ENCODE results near the gene ATMIN.

The ATMIN gene

DNA sequence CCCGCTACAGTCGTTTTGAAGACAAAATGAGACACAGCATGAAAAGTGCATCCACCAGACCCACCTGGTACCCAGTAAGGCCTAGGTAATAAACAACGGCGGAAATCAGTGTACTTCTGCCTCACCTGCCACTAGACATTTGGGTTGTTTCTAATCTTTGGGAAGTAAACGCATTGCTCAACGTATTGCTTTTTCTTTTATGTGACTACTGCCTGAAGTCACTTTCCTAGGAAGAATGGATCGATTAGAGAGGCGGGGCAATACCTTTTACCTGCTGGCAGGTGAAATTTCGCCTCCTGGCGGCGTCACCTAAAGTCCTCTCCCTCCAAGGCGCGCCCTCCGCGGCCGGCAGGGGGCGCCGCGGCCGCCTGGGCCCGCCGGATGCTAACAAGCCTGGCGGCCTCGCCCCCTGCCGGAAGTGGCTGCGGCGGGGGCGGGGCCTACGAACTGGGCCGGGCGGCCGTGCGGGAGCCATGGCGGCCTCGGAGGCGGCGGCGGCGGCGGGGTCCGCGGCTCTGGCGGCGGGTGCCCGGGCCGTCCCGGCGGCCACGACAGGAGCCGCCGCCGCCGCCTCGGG, at the start of gene ATMIN:
Gene ATMIN, plus strand, starts transcription at position 445 of the 577 bp plus-strand sequence. Its CDS starts 29 bp downstream, at position 474.
- DNase-seq, result peak; percentile 22

DNA sequence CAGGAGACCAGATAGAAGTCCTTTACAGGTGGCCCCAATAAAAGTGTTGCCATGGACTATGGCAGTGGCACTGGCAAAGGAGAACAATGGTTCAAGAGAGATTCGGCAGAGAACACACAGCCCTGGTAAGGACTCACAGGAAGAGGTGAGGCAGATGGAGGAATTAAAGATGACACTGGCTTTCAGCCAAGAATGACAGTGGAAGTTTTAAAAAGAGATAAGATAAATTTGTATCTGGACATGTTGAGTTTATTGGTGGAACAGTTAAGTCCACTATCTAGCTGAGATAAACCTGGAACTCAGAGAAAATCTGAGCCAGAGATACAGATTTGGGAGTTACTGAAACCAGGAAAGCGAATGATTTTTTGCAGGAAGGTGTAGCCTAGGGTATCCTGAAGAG, 49.1 kb upstream of the ATMIN start:
- no peak for DNase-seq

DNA sequence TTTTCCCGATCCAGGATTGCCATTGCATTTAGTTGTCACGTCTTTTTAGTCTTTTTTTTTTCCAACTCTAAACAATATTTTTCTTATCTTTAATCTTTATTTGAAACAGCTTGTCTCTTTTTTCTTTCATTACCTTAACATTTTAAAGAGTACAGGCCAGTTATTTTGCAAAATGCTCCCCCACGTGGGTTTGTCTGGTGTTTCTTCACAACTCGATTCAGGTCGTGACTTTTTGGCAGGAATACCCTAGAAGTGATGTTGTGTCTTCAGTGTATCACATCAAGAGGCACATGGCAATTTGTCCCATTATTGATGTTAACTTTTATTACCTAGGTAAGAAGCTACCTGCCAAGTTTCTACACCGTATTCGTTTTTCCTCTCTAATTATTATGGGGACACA, 46.9 kb upstream of the ATMIN start:
- DNase-seq, result no peak

GRCh38 chr16:80989801-80990200, 45.8 kb upstream of the ATMIN start:
- no peak for DNase-seq

DNA sequence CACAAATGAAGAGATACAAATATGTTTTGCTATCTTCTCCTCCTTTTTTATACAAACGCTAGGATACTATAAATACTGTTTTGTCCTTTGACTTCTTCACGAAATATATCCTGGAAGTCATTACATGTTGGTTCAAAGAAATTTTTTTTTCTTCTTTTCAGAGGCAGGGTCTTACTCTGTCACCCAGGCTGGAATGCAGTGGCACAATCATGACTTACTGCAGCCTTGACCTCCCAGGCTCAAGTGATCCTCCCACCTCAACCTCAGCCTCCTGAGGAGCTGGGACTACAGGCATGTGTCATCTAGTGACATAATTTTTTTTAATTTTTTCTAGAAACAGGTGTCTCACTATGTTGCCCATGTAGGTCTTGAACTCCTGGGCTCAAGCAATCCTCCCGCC, 45.1 kb upstream of the ATMIN start:
- DNase-seq, result no peak

- DNase-seq, result no peak
Observed at GRCh38 chr16:80990978-80991377, 44.7 kb upstream of the ATMIN start.

DNA sequence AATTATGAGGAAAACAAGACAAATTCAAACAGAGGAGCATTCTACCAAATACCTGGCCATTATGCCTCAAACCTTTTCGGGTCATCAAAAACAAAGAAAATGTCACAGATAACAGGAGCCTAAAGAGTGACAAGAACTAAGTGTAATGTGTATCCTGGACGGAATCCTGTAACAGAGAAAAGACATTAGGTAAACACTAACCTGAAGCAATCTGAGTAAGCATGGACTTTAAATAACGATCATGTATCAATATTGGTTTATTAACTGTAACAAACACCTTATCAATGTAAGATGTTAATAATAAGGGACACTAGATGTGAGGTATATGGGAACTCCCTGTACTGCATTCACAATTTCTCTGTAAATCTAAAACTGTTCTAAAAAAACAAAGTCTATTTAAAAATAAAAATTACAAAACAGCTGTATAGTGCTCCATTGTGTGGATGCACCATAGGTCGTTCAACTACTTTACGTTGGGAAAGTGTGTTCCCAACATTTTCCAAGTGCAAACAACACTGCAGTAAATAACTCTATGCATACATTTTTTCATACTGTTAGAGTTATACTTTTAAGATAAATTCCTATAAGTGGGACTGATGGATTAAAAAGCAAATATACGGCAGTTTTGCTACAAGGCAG, 43.7 kb upstream of the ATMIN start:
- DNase-seq, result no peak

DNA sequence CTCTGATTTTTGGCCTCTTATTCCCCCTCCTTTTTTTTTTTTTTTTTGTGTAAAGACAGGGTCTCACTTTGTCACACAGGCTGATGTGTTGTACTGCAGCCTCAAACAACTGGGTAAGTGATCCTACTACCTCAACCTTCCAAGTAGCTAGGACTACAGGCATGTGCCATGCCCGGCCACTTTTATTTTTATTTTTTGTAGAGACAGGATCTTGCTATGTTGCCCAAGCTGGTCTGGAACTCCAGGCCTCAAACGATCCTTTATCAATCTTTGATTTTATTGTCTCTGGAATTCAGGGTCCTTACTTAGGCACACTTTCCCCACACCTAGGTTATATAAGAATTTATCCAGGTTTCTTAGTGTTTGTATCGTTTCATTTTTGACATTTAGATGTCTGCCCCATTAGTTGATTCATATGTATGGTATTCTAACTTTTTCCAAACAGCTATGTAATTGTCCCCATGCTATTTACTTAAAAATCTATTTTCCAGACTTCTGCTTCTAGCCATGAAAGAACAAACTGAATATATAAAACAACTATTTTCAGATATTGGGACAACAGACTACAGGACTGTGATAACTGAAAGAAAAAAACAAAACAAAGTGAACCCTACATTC, 42.9 kb upstream of the ATMIN start:
- no peak for DNase-seq

DNA sequence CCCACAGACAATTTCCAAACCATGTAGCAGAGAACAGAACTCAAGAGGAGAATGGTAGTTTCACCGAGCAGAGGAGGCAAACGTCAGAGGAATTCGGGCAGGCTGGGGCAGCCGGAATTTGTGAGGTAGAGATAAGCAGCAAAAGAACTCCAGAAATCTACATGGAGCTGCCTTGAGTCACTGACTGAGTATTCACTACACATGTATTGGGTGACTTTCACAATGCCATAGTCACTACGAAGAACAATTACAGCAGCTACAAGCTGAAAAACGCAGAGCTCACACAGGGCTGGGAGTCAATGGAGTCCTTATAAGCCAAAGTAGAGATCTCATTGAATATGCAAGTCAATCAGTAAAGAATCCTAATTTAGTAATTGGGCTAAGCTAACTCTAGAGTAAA, 42.3 kb upstream of the ATMIN start:
- no peak for DNase-seq

GRCh38 chr16:80993834-80994233, 41.8 kb upstream of the ATMIN start:
- no peak for DNase-seq

- no peak for DNase-seq
Observed at GRCh38 chr16:80994451-80994850, 41.2 kb upstream of the ATMIN start.

- DNase-seq, result no peak
Observed at GRCh38 chr16:80996688-80997138, 38.9 kb upstream of the ATMIN start.

DNA sequence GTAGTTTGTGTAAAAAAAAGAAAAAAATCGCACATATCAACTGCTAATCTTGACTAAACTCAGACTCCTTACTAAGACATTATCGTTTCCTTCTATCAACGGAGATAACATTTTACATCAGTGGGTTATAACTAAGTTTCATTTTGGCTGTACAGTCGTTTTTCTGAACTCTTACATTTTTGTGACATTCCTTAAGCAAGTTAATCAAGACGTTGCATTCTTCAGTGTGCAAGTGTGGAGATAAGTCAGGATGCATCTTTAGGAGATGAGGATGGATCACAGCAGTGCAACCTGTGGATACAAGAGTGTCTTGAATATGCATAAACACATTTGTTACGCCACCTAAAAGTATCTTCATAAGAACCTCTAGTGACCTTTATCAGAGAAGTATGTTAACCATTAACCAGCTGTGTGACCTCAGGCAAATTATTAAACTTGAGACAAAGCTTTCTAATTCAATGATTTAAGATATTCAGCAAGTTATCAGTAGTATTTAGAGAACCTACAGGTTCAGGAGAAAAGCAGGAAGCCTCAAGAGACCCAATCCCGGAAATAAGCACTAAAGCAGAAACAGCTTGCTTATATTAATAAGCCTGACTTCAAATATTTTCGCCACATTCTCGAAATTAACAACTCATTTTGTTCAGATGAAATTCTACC, 38.4 kb upstream of the ATMIN start:
- no peak for DNase-seq

- DNase-seq, result no peak
Observed at GRCh38 chr16:80997964-80998620, 37.5 kb upstream of the ATMIN start.

DNA sequence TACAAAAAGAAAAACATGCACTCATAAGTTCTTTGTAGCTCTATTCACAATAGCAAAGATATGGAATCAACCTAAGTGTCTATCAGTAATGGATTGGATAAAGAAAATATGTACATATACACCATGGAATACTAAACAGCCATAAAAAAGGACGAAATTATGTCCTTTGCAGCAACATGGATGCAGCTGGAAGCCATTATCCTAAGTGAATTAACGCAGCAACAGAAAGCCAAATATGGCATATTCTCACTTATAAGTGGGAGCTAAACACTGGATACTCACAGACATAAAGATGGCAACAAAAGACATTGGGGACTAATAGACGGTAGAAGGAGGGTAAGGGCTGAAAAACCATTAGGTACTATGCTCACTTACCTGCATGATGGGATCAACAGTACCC, 34.8 kb upstream of the ATMIN start:
- no peak for DNase-seq

DNA sequence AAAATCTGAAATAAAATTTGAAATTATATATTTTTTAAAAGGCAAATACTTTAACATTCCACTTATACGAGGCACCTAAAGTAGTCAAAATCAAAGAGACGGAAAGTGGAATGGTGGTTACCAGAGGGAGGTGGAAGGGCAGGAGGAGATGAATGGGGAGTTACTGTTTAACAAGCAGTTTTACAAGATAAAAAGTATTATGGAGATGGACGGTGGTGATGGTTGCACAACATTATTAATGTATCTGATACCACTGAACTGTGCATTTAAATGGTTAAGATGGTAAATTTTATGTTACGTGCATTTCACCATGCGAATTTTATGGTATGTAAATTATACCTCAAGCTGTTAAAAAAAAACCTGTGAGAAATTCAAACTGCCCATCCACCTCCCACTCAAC, 34.3 kb upstream of the ATMIN start:
- DNase-seq, result no peak

GRCh38 chr16:81003064-81003463, 32.6 kb upstream of the ATMIN start:
- DNase-seq, result no peak

GRCh38 chr16:81003610-81004460, 31.8 kb upstream of the ATMIN start:
- no peak for DNase-seq

GRCh38 chr16:81004646-81005353, 30.8 kb upstream of the ATMIN start:
- DNase-seq, result peak; percentile 15

DNA sequence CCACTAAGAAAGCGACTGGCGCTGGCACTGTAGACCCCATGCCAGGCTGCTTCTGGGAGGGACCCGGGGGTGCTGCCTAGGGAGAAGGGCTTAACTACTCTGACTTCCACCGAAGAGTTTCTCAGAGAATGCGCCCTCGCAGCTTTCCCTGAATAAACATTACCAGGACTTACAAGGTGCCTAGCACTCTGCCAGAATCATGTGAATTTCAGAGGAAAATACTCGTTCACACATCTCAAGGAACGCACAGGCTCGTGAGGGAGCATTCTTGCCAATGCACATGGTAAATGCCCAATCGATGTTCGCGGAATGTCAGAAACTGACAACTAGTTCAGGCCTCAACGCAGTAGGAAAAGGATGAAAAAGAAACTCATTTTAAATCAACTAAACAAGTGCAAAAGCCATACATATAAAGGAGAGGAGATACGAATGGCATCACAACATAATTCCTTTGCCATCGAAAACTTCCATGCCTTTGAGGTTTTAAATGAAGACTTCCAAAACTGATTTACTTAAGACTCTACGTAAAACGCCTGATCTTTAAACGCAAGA, 30.0 kb upstream of the ATMIN start:
- DNase-seq, result no peak

DNA sequence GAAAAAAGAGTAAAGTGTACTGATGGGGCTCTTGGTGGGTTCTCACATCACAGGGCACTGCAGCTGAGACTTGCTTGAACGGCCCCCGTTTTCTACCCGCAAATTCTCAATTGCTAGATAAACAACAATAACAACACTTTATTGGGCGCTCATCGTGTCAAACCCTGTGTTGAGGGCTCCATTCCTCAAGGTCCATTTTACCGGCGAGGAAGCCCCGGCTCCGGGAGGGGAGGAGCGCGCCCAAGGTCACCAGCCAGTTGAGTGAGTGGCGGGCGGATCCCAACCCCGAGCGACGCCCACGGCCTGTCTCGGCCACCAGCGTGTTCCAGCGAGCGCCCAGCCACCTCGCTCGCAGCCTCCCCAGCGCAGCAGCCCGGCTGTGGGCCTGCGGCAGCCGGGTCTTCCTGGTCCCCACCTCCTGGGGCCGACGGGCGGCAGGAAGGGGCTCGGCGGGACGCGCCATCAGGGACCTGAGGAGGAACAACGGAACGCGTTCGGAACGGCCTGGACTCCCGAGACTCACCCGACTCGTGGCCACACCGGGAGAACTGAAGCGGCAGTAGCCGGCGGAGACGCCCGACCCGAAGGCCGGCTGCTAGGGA, 29.3 kb upstream of the ATMIN start:
- DNase-seq, result no peak

Measured in NCI-H2029 treated with DMSO at 0.1 percent for 48 hours (cell line).